HG02610 (cell line): ENCODE results near the gene CROCC2.

Experiments
- ATAC-seq: cut with Tn5 transposase; IDR thresholded peaks from one replicate; pipeline ENCODE4 v1.9.1; 2021; ENCODE audit warnings: mild to moderate bottlenecking, moderate library complexity; ENCODE audit not compliant: unreplicated experiment

CROCC2 gene

GRCh38 chr2:240932724-240933047 is 26.6 kb downstream of the CROCC2 start:
- ATAC-seq: no peak

- no peak for ATAC-seq
These were observed 27.2 kb downstream of the CROCC2 start for GRCh38 chr2:240933048-240933965.

GRCh38 chr2:240933966-240934700 is 28.0 kb downstream of the CROCC2 start:
- no peak for ATAC-seq

DNA sequence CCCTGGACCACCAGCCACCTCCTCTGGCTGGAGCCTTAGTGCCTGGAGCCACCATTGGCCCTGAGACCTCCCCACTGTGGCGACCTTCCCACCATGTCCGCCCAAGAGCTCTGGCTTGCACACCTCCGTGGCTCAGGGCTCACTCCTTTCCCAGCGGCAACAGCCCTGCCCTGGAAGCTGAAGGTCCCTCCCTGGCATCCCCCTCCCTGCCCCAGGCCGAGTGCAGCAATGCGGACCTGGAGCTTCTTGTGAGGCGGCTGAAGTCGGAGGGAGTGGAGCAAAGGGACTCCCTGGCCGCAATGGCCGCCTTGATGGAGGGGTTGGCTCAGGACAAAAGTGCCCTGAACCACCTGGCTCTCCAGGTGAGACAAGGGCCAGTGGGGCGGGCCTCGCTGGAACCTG is 28.6 kb downstream of the CROCC2 start:
- no peak for ATAC-seq

DNA sequence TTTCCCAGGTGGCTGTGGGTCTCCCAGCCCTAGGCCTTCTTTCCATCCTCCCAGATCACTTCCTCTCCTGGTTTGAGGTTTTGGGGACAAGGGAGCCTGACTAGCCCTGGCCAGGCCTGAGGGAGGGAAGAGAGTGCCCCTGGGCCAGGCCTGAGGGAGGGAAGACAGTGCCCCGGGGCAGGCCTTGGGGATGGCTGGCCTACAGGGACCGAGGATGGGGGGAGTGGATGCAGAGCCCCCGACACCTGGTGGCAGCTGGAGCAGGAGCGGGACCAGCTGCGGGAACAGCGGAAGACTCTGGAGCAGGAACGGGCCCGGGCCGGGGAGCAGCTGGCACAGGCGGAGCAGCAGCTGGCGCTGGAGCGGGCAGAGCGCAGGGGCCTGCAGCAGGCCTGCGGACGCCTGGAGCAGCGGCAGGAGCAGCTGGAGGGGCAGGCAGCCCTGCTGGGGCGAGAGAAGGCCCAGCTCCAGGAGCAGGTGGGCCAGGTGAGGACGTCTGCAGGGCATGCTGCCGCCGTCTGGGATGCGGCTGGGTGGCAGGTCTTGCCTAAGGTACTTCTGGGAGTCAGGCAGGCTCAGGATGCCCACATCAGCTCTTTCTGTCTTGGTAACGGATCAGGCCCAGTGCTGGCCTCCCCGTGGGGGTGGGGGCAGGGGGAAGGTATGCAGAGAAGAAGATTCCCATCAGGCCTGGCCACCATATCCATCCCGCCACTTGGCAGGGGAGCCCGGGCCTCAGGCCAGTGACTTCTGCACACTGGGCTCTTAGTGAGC is 29.2 kb downstream of the CROCC2 start:
- no peak for ATAC-seq

DNA sequence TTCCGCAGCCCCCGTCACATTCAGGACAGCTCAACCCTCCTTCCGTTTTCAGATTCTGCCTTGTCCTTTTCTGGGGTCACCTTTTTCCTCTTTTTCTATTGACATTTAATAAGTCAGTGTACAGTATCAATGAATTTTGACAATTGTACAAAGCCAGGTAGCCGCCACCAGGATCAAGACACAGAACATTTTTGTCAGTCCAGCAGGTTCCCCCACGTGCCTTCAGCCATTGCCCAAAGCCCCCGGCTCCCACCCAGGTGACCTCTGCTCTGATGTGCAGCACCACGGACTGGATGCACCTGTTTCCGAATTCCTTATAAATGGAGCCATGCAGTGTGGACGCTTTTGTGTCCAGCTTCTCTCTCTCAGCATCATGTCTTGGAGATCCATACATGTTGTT is 30.0 kb downstream of the CROCC2 start:
- ATAC-seq: no peak

GRCh38 chr2:240946046-240946445 is 39.9 kb downstream of the CROCC2 start:
- ATAC-seq: no peak

DNA sequence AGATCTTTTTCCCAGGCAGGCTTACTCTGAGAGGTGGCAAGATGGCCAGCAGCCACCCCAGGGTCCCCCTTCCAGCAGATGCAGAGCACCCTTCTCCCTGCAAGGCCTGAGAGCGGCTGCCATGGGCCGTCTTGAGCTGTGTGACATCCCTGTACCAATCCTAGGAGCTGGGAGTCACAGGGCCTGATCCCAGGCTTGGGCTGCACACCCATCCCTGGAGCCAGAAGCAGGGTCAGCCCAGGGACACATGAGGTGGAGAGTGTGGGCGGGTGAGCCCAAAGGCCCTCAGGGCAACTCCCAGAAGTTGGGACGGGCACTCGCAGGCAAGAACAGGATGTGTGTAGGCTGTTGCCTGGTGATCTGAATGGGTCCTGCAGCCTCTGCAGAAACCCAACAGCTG is 40.5 kb downstream of the CROCC2 start:
- ATAC-seq: no peak

GRCh38 chr2:240947176-240947575 is 41.0 kb downstream of the CROCC2 start:
- ATAC-seq: no peak

DNA sequence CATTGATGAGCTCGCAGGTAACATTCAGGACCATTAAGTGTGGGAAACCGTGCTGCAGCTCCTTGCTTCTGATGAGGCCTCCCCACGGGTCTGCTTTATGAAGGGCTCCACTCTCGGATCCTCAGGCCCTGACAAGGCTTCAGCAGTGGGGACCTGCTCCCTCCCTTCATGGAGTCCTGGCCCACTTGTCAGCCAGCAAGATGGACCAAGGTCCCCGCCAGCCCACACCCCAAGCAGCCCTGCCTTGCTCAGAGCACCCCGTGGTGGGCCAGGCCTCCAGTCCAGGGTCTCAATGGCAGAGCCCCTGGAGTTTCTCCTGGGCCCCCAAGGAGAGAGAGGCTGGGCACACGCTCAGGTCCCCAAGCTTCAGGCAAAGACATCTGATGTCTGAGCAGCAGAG is 41.5 kb downstream of the CROCC2 start:
- ATAC-seq: no peak

DNA sequence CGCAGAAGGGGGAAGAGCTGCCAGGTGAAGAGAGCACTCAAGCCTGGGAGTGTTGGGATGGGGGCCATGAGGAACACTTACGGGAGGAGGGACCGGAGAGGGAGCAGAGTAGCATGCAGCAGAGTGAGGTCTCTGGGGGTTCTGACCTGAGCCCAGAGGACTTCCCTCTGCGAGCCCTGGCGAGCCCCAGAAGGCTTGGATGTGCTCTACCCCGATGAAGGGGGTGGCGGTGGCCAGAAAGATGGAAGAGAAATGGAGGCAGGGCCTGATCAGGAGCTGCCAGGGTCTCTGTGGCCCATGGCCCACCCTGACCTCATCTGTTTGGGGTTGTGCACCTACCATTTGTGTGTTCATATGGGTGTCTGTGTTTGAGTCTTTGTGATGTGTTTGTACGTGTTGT is 42.0 kb downstream of the CROCC2 start:
- no peak for ATAC-seq

DNA sequence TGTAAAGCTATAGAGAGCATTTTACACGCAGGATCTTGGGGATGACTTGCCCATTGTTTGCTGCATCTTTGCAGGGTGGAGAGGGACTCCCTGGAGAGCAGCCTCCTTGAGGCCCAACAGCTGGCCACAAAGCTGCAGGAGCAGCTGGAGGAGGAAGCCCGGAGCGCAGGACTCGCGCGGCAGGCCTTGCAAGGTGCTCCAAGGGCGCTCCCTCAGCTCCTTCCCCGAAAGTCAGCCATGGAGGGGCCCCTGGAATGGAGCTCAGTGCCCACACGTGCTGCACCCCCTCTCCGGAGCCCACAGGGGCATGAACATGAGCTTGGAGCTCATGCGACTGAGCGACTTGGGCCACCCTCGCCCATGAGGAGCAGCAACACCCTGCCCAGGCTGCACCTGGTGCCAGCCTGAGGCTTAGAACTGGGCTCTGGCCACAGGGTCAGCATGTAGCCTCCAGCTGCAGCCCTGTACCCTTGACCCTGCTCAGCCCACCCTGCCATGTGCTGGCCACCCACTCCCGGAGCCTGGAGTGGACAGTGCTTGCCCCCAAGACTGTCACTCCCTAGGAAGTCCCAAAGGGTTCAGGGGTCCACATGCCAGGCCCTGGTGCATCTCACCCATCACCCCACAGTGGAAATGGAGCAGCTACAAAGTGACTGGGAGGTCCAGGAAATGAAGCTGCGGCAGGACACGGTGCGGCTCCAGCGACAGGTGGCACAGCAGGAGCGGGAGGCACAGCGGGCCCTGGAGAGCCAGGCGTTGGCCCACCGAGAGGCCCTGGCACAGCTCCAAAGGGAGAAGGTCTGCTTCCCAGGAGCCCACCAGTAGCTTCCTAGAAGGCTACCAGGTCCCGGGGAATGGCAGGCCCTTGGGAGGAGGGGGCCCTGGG is 43.0 kb downstream of the CROCC2 start:
- ATAC-seq: no peak

DNA sequence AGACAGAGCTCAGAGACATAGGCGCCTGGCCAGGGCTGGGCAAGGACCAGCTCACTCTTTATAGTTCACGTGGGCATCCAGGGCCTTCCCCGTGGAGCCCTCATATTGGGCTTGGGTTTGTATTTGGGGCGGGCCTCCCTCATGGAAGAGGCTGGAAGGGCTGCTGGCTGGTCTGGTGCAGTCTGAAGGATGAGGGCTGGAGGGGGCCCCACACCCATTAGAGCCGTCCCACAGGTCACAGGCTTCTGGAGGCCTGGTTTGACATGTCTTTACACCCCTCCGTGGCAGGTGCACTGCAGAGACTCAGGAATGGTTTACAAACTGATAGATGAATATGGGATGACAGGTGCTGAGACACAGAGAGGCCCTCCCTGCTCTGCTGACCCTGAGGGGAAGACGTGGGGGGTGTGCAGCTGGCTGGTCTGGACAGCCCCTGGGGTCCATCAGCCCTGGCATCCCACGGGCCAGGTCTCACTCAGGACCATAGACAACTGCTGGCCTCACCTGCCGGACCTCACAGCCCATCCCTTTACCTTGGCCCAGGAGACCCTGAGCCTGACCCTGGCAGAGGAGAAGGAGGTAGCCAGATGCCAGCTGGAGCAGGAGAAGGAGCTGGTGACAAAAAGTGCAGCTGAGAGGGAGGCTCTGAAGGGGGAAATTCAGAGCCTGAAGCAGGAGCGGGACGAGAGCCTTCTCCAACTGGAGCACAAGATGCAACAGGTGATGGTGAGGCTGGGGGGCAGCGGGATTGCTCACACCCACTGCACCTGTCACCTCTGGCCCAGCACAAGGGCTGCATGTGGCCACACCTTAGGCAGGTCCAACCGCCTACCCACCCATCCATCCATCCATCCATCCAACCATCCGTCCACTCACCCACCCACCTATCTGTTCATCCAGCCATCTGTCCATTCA is 43.9 kb downstream of the CROCC2 start:
- no peak for ATAC-seq

GRCh38 chr2:240951045-240951594 is 45.0 kb downstream of the CROCC2 start:
- ATAC-seq: no peak

DNA sequence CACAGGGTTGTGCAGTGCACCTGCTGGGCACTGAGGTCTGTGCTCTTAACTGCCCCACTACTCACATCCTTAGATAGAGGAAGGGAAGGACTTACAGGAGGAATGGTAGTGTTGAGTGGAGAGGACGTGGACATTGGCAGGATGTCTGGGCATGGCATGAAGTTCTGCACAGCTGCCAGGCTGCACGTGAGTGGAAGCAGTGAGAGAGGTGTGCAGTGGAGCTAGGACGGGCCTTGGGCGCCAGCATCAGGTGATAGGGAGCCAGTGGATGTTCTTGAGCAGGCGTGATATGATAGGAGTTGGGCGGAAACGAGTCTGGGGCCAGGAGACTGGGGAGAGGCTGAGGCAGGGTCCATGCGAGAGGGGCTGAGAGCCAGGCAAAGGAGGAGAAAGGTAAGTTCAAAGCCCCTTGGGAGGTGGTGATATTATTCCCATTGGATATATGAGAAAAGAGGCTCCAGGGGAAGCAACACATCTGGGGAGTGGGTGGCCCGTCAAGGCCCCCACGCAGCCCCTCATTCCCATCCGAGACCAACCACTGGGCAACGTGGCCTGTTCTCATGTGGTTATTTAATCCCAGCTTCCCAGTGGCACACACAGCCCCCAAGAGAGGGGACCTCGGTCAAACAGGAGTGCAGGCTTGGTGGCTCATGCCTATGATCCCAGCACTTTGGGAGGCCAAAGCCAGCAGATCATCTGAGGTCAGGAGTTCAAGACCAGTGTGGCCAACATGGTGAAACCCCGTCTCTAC is 46.5 kb downstream of the CROCC2 start:
- ATAC-seq: no peak

DNA sequence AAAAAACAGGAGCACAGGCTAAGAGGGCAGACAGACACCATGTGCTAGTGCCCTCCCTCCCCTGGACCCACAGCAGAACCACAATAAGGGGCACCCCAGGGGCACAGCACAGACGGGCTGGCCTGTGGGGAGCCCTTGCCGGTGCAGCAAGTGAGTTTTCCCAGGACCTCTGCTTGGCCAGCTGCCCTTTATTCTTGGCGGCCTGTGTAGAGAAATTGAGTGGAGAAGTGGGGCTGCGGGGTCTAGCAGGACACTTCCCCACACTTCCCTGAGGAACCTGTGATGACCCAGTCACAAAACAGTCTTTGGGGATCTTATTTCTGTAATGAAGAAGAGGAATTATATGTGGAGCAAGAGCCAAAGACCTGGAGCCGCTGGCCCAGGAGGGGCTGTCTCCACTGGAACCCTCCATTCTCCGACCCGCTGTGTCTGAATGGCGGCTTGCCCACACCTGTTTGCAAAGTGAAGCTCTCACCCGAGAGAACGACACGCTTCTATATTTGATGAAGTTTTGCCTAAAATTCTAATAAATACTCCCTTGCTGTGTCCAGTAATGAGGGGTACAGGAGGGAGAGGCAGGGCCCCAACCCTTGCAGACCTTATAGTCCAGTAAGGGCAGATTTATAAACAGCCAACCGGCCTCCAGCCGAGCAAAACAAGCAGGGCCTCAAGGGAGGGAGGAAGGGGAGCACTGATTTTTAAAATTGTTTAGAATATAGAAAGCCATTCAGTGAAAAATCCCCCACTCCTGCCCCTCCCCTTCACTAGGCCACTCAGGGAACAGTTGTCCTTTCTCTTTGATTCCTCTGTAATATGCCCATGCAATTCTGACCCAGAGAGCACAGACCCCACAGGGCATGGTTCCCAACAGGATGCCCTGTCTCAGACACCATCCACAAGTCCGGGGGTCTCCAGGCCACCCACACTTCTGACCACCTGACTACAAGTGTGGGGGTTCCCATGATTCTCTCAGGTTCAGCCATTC is 47.6 kb downstream of the CROCC2 start:
- no peak for ATAC-seq
